ENCODE results near the gene PRKCSH.

Gene PRKCSH

GRCh38 chr19:11486661-11487503 lies 51.4 kb downstream of the PRKCSH start:
- Histone ChIP-seq H3K27ac (replicated peaks; ENCODE audit: low read length) (no peak overlapping the region), H2AFZ (ENCODE audit: low read length) (no peak overlapping the region), H4K8ac (ENCODE audit: low read depth, low read length) (no peak overlapping the region), H2BK120ac (ENCODE audit: low read depth, low read length) (no peak overlapping the region), H4K91ac (ENCODE audit: low read depth, low read length, poor library complexity) (no peak overlapping the region), H2BK15ac (ENCODE audit: low read length) (no peak overlapping the region), H3K4ac (ENCODE audit: low read length) (no peak overlapping the region), H3K14ac (ENCODE audit: low read length) (no peak overlapping the region), H3K9me3 (replicated peaks in 1 of 2; ENCODE audit: control insufficient read depth in 2 of 2, insufficient read depth in 1 of 2, low read depth in 1 of 2, low read length in 2 of 2) (no peaks in the 10 kb centered on the region), H3K23ac (ENCODE audit: low read depth, low read length, poor library complexity) (no peak overlapping the region), H3K4me1 (ENCODE audit: control insufficient read depth in 2 of 2, insufficient read depth in 1 of 2, low read depth in 1 of 2, low read length in 2 of 2) (no peaks in the 10 kb centered on the region), H2BK5ac (ENCODE audit: low read length) (no peak overlapping the region), H3K9ac (ENCODE audit: low read depth, low read length, poor library complexity) (peak overlapping the region; percentile 57), H3K4me2 (ENCODE audit: insufficient read depth, low read length, poor library complexity, severe bottlenecking) (no peak overlapping the region), H3K36me3 (replicated peaks in 1 of 2; ENCODE audit: control insufficient read depth in 2 of 2, insufficient read depth in 2 of 2, low read length in 2 of 2) (peaks cover 5 to 20% of the 10 kb centered on the region in 2 donors), H3K4me3 (ENCODE audit: low read length in 2 of 2) (no peak overlapping the region), H2AK5ac (ENCODE audit: low read depth, low read length) (no peak overlapping the region), H2BK12ac (ENCODE audit: low read length) (no peak overlapping the region), H3K18ac (ENCODE audit: low read length) (no peak overlapping the region), H3K79me1 (ENCODE audit: low read depth, low read length) (no peaks in the 10 kb centered on the region), H3K27me3 (ENCODE audit: control insufficient read depth in 3 of 3, insufficient read depth in 3 of 3, low read depth in 1 of 3, low read length in 3 of 3) (peaks cover 0 to 7% (median 0%) of the 10 kb centered on the region in 3 experiments)
- no CpG with 5 or more reads among the region's 45 CpGs for WGBS, 2 donors (ENCODE audit: extremely low coverage in 2 of 2, insufficient read length in 2 of 2, insufficient replicate concordance in 1 of 2)
- no peak for DNase-seq (ENCODE audit: low spot score)

- H3K4me3 ChIP-seq (ENCODE audit: low read length in 2 of 2), result no peak overlapping the region
- no peaks in the 10 kb centered on the region for H3K27me3 ChIP-seq (ENCODE audit: control insufficient read depth in 3 of 3, insufficient read depth in 3 of 3, low read depth in 1 of 3, low read length in 3 of 3)
- H2AFZ ChIP-seq (ENCODE audit: low read length), result no peak overlapping the region
- no peak overlapping the region for H3K4ac ChIP-seq (ENCODE audit: low read length)
- no peak overlapping the region for H2BK15ac ChIP-seq (ENCODE audit: low read length)
- no peak overlapping the region for H4K91ac ChIP-seq (ENCODE audit: low read depth, low read length, poor library complexity)
- DNase-seq (ENCODE audit: low spot score), result no peak
- no peak overlapping the region for H3K23ac ChIP-seq (ENCODE audit: low read depth, low read length, poor library complexity)
- no peak overlapping the region for H3K18ac ChIP-seq (ENCODE audit: low read length)
- no peaks in the 10 kb centered on the region for H3K79me1 ChIP-seq (ENCODE audit: low read depth, low read length)
- no peak overlapping the region for H3K9ac ChIP-seq (ENCODE audit: low read depth, low read length, poor library complexity)
- H3K36me3 ChIP-seq (replicated peaks in 1 of 2; ENCODE audit: control insufficient read depth in 2 of 2, insufficient read depth in 2 of 2, low read length in 2 of 2), result peaks cover 8 to 25% of the 10 kb centered on the region in 2 donors
- H3K9me3 ChIP-seq (replicated peaks in 1 of 2; ENCODE audit: control insufficient read depth in 2 of 2, insufficient read depth in 1 of 2, low read depth in 1 of 2, low read length in 2 of 2), result no peaks in the 10 kb centered on the region
- WGBS, 2 donors (ENCODE audit: extremely low coverage in 2 of 2, insufficient read length in 2 of 2, insufficient replicate concordance in 1 of 2), result no CpG with 5 or more reads among the region's 7 CpGs
- H2AK5ac ChIP-seq (ENCODE audit: low read depth, low read length), result no peak overlapping the region
- H2BK12ac ChIP-seq (ENCODE audit: low read length), result no peak overlapping the region
- no peak overlapping the region for H2BK5ac ChIP-seq (ENCODE audit: low read length)
- no peak overlapping the region for H4K8ac ChIP-seq (ENCODE audit: low read depth, low read length)
- no peaks in the 10 kb centered on the region for H3K4me1 ChIP-seq (ENCODE audit: control insufficient read depth in 2 of 2, insufficient read depth in 1 of 2, low read depth in 1 of 2, low read length in 2 of 2)
- H3K4me2 ChIP-seq (ENCODE audit: insufficient read depth, low read length, poor library complexity, severe bottlenecking), result no peak overlapping the region
- H3K14ac ChIP-seq (ENCODE audit: low read length), result no peak overlapping the region
- no peak overlapping the region for H2BK120ac ChIP-seq (ENCODE audit: low read depth, low read length)
- no peak overlapping the region for H3K27ac ChIP-seq (replicated peaks; ENCODE audit: low read length)
These were observed 53.9 kb downstream of the PRKCSH start for GRCh38 chr19:11489378-11489777.

- Histone ChIP-seq H4K91ac (ENCODE audit: low read depth, low read length, poor library complexity) (no peak overlapping the region), H3K9me3 (replicated peaks in 1 of 2; ENCODE audit: control insufficient read depth in 2 of 2, insufficient read depth in 1 of 2, low read depth in 1 of 2, low read length in 2 of 2) (no peaks in the 10 kb centered on the region), H2BK15ac (ENCODE audit: low read length) (no peak overlapping the region), H2BK5ac (ENCODE audit: low read length) (no peak overlapping the region), H3K18ac (ENCODE audit: low read length) (no peak overlapping the region), H3K36me3 (replicated peaks in 1 of 2; ENCODE audit: control insufficient read depth in 2 of 2, insufficient read depth in 2 of 2, low read length in 2 of 2) (peaks cover 22 to 50% of the 10 kb centered on the region in 2 donors), H2AFZ (ENCODE audit: low read length) (no peak overlapping the region), H3K27me3 (ENCODE audit: control insufficient read depth in 3 of 3, insufficient read depth in 3 of 3, low read depth in 1 of 3, low read length in 3 of 3) (no peaks in the 10 kb centered on the region), H2BK120ac (ENCODE audit: low read depth, low read length) (no peak overlapping the region), H3K4me1 (ENCODE audit: control insufficient read depth in 2 of 2, insufficient read depth in 1 of 2, low read depth in 1 of 2, low read length in 2 of 2) (no peaks in the 10 kb centered on the region), H3K4me2 (ENCODE audit: insufficient read depth, low read length, poor library complexity, severe bottlenecking) (no peak overlapping the region), H3K9ac (ENCODE audit: low read depth, low read length, poor library complexity) (no peak overlapping the region), H2BK12ac (ENCODE audit: low read length) (no peak overlapping the region), H3K23ac (ENCODE audit: low read depth, low read length, poor library complexity) (no peak overlapping the region), H3K79me1 (ENCODE audit: low read depth, low read length) (no peaks in the 10 kb centered on the region), H3K4me3 (ENCODE audit: low read length in 2 of 2) (no peak overlapping the region), H3K14ac (ENCODE audit: low read length) (no peak overlapping the region), H3K27ac (replicated peaks; ENCODE audit: low read length) (no peak overlapping the region), H2AK5ac (ENCODE audit: low read depth, low read length) (no peak overlapping the region), H3K4ac (ENCODE audit: low read length) (no peak overlapping the region), H4K8ac (ENCODE audit: low read depth, low read length) (peak overlapping the region; percentile 43)
- DNase-seq (ENCODE audit: low spot score), result no peak
- no CpG with 5 or more reads among the region's 27 CpGs for WGBS, 2 donors (ENCODE audit: extremely low coverage in 2 of 2, insufficient read length in 2 of 2, insufficient replicate concordance in 1 of 2)
These were observed 59.3 kb downstream of the PRKCSH start for GRCh38 chr19:11494634-11495285.

GRCh38 chr19:11495481-11495880 lies 60.0 kb downstream of the PRKCSH start:
- Histone ChIP-seq H3K23ac (ENCODE audit: low read depth, low read length, poor library complexity) (no peak overlapping the region), H2BK15ac (ENCODE audit: low read length) (no peak overlapping the region), H2BK120ac (ENCODE audit: low read depth, low read length) (no peak overlapping the region), H3K36me3 (replicated peaks in 1 of 2; ENCODE audit: control insufficient read depth in 2 of 2, insufficient read depth in 2 of 2, low read length in 2 of 2) (peaks cover 22 to 44% of the 10 kb centered on the region in 2 donors), H3K9ac (ENCODE audit: low read depth, low read length, poor library complexity) (no peak overlapping the region), H3K27me3 (ENCODE audit: control insufficient read depth in 3 of 3, insufficient read depth in 3 of 3, low read depth in 1 of 3, low read length in 3 of 3) (no peaks in the 10 kb centered on the region), H3K27ac (replicated peaks; ENCODE audit: low read length) (no peak overlapping the region), H2AK5ac (ENCODE audit: low read depth, low read length) (no peak overlapping the region), H3K4me3 (ENCODE audit: low read length in 2 of 2) (no peak overlapping the region), H3K14ac (ENCODE audit: low read length) (no peak overlapping the region), H2AFZ (ENCODE audit: low read length) (no peak overlapping the region), H3K4me2 (ENCODE audit: insufficient read depth, low read length, poor library complexity, severe bottlenecking) (no peak overlapping the region), H2BK5ac (ENCODE audit: low read length) (peak overlapping the region; percentile 5), H4K8ac (ENCODE audit: low read depth, low read length) (no peak overlapping the region), H3K4me1 (ENCODE audit: control insufficient read depth in 2 of 2, insufficient read depth in 1 of 2, low read depth in 1 of 2, low read length in 2 of 2) (no peaks in the 10 kb centered on the region), H3K18ac (ENCODE audit: low read length) (no peak overlapping the region), H3K9me3 (replicated peaks in 1 of 2; ENCODE audit: control insufficient read depth in 2 of 2, insufficient read depth in 1 of 2, low read depth in 1 of 2, low read length in 2 of 2) (no peaks in the 10 kb centered on the region), H3K4ac (ENCODE audit: low read length) (no peak overlapping the region), H4K91ac (ENCODE audit: low read depth, low read length, poor library complexity) (no peak overlapping the region), H2BK12ac (ENCODE audit: low read length) (no peak overlapping the region), H3K79me1 (ENCODE audit: low read depth, low read length) (no peaks in the 10 kb centered on the region)
- no CpG with 5 or more reads among the region's 10 CpGs for WGBS, 2 donors (ENCODE audit: extremely low coverage in 2 of 2, insufficient read length in 2 of 2, insufficient replicate concordance in 1 of 2)
- DNase-seq (ENCODE audit: low spot score), result no peak
